T-helper 22 cell (primary cell): Measurements from ENCODE around the gene ZAP70.

Source experiments
- DNase-seq: peaks from one replicate; pipeline ENCODE4 v3.0.0-alpha.2; 2020; ENCODE audit warnings: low read depth

The ZAP70 gene

DNA sequence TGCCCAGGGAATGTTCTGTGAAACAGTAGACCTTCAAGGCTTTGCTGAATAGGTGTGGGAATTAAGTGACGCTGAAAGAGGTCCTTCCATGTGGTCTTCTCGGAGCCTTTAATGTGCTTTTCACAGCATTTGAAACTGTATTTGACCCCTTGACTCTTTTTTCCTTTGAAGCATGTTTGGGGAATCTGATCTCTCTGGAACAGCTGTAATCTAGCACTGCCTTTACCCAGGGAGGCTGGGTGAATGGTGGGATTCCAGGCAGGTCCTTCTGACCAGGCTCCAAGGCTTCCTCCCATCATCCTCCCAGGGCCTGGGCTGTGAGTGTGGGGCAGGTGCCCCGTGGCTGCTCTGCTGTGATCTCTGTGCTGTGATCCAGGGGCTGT lies 4.2 kb downstream of the ZAP70 start:
- DNase-seq = no peak

DNA sequence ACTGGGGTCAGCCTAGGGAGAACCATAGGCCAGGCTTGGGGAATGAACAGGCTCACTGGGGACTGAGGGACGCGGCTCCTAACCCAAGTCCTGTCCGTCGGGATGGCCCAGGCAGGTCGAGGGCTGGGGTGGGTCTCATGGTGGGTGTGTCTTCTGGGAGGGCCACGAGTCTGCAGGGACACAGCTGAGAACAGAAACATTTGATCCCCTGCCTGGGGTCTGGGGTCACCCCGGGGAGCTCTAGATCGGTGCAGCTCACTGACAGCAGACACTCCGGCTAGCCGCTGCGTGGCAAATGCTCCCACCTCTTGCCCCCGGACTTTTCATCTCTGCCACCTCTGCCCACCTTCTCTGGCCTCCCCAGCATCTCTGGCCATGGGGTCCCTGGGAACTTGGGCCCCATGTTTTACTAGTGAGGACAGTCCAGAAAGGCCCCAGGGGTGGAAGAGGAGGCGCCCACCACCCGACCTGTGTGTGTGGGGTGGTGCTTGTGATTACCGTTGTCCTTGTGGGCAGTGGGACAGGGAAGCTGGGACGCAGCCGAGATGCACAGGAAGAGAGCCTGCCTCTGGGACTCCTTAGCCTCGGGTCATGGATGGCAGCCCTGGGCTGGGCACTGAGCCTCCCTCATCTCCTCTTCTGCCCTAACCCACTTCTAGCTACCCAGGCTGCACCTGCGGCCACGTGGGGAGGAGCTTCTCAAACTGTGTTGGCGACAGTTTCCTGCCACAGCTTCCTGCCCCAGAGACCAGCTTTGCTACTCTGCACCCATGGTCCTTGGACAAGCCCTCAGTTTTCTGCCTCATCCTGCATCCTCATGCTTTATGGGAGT lies 4.9 kb downstream of the ZAP70 start:
- DNase-seq = peak; percentile 65

DNA sequence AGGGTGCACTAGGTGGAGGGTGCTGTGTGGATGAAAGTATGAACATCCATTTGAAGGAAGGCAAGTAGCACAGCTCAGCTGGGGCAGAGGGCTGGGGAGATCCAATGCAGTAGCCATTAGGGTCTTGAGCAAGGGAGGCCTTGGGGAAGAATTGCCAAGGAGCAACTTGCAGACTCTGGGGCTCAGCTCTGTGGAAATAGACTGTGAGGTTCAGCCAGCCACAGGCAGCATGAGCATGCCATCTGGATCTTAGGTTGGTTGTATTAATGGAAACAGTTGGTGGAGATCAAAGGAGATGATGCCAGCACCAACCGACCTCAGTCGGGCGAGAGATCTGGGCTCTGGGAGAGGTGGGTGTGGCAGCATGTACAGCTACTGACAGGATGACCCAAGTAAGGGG lies 5.6 kb downstream of the ZAP70 start:
- DNase-seq = no peak

DNA sequence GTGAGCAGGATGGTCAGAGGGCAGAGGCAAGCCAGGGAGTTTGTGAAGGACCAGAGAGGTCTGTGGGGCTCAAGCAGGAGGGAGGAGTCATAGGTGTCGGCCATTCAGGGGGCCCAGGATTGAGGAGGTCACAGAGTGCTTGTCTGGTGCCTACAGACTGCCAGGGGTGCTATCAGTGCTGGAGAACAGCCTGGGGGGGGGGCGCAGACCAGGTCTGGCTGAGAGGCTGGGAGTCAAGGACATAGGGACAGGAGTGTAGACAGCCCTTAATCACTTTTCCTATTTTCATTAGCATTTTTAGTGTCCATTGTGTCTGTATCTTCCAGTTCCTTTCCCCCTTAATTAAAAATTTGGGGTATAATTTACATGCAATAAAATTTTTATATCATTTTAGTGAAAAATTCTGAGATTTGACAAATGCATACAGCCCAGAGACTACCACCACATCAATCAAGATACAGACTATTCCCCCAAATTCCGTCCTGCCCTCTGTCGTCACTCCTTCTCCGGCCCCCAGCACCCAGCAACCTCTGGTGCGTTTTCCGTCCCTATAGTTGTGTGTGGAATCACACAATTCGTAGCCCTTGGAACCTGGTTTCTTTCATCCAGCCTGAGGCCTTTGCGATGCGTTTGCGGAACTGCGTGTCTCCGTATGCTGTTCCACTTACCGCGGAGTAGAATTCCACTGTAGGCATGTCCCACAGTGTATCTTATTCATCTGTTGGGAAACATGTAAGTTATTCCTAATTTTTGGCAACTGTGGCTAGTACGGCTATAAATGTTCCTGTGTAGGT lies 6.2 kb downstream of the ZAP70 start:
- DNase-seq = no peak

DNA sequence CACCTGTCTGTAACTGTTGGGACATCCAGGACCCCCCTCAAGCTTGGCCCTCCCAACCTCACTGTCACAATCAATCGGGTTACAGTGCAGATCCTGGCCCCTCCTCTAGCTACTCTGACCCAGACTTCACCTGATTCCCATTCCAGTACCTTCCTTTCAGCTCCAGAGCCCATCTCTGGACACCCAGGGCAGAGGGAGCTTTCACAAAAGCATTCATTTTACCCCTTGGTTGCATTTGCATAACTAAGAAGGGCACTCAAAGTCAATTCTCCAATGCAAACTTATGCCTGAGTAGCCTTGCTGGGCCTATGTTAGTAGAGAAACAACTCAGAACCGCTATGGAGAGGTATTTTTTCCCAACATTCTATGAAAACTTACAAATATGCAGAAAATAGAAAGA lies 7.4 kb downstream of the ZAP70 start:
- no peak for DNase-seq

DNA sequence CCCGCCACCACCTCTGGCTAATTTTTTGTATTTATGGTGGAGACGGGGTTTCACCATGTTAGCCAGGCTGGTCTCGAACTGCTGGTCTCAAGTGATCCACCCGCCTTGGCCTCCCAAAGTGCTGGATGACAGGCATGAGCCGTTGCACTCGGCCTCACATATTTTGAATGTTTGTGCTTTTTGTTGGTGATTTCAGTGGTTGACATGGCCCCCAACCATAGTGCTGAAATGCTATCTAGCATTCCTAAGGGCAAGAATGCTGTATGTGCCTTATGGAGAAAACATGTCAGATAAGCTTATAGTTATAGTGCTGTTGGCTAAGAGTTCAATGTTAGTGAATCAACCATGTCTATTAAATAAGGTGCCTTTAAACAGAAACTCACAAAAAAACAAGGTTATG lies 8.9 kb downstream of the ZAP70 start:
- DNase-seq = no peak

DNA sequence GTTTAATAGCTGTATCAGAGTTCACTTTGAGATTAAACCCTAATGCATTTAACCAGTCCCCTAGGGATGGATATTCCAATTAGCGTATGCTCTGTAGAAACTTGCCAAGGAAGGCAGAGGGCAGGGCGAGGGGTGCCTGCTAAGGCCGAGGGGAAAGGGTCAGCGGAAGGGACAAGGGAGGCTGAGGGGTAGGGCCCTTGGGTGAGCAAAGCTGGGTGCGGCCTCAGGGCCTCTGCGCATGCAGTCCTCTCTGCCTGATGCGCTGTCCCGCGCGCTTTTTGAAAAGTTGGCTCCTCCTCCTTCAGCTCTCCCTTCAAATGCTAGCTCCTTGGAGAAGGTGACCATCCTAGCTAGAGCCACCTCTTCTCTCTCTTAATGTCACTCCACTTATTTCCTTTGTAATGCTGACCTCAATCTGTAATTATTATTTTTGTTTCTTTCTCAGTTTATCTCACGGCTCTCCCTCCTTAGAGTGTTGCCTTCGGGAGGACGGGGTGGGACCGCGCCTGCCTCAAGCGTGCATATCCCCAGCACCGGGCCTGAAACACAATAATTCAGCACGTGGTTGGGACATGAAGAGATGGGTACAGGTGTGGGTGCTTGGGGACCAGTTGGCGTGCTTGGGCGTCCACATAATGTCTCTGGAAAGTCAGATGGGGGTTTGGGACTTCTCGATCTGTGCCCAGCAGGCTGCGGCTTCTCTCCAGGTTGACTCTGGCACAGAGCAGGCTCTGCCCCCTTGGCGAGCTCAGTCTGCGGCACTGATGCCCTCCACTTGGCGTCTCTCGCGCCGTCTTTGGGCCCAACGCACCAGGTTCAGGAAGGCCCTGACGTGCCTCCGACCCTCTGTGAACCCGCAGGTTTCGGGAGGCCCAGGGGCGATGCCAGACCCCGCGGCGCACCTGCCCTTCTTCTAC lies 10.0 kb downstream of the ZAP70 start:
- no peak for DNase-seq

DNA sequence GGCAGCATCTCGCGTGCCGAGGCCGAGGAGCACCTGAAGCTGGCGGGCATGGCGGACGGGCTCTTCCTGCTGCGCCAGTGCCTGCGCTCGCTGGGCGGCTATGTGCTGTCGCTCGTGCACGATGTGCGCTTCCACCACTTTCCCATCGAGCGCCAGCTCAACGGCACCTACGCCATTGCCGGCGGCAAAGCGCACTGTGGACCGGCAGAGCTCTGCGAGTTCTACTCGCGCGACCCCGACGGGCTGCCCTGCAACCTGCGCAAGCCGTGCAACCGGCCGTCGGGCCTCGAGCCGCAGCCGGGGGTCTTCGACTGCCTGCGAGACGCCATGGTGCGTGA lies 10.7 kb downstream of the ZAP70 start:
- no peak for DNase-seq

DNA sequence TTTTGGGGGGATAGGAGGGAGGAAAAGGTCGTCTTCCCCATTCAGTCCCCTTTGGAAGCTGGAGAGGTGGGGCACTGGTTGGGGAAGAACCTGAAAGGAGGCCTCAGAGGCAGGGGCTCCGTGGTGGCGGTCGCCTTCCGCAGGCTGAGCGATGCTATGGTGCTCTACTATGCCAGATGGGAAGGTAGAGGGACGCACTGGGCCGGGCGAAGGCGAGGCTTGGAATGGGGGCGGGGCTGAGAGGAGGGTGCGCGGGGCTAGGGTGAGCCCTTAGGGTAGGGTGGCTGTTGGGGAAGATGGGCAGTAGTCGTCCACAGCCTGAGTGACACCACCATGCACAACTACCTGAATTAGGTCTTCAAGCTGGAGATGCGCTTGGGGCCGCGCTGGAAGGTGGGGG lies 11.1 kb downstream of the ZAP70 start:
- no peak for DNase-seq

DNA sequence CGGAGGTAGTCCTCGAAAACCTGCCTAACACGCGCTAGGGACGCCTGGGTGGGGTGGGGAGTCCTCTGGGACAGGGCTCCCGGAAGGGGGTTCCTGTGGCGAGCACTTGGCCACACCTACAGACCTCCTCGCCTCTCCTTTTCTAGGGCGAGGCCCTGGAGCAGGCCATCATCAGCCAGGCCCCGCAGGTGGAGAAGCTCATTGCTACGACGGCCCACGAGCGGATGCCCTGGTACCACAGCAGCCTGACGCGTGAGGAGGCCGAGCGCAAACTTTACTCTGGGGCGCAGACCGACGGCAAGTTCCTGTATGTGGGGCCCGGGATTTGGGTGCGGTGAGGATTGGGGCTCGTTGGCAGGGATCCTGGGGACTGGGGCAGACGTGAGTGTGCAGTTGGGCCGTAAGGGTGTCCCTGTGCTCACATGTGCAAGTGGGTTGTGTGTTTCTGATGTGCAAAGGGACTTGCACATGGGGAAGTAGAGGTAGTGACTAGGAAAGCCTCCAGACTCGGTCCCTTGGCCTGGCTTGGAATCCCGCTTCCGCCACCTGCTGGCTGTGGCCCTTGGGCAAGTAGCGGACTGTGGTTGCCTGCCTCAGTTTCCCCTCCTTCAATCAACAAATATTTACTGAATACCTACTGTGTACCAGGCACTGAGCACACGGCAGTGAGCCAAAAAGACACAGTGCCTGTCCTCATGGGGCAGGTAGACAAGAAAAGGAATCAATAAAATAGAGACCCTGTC lies 11.7 kb downstream of the ZAP70 start:
- no peak for DNase-seq

DNA sequence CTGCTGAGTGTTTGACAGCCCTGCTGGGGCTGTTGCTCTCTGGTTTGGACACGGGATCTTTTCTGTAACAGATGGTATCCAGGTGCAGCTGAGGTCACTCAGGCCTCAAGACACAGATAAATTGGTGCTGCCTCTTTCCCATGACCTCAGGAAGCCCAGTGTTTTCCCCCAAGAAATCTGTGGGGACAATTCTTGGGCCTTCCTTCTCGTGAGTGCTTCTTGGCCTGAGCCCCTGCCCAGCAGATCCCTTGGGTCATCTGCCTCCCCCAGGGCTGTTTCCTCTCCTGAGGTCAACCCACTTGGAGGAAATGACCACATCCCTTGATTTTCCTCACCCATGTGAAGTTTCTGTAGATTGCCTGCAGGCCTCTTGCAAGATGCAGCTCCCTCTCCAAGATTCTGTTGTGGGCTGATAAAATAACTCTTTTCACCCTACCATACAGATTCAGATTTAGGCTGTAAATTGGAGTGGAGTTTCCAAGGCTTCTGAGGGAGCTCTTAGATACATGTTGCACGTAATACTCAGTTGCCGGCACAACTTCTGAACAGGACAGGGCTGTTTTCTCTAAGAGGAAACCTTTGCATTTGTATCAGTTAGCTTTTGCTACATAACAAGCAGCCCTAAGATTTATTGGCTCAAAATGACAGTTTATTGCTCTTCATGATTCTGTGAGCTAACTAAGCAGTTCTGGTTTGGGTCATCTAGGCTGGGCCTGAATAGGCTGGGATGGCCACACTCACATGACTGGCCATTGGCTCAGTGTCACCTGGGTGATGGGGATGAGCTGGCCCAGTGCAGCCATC lies 13.1 kb downstream of the ZAP70 start:
- no peak for DNase-seq

DNA sequence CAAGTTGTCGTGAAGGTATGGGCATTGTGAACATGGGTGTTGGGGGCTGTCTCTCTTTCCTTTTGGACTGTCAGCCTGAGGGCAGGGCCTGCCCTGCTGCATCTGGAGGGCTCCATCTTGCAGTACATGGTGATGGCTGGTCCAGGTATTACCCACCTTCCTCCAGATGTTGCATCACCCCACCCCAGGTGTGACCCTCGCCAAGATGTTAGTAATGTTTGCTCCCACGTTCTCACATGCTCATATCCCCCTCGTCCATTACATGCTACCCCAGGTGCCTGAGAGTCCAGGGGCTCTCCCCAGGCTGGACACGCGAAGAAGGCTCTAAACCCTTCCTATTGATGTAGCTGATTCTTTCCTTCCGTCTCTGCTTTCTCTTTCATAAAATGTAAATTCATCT lies 13.9 kb downstream of the ZAP70 start:
- DNase-seq = no peak

DNA sequence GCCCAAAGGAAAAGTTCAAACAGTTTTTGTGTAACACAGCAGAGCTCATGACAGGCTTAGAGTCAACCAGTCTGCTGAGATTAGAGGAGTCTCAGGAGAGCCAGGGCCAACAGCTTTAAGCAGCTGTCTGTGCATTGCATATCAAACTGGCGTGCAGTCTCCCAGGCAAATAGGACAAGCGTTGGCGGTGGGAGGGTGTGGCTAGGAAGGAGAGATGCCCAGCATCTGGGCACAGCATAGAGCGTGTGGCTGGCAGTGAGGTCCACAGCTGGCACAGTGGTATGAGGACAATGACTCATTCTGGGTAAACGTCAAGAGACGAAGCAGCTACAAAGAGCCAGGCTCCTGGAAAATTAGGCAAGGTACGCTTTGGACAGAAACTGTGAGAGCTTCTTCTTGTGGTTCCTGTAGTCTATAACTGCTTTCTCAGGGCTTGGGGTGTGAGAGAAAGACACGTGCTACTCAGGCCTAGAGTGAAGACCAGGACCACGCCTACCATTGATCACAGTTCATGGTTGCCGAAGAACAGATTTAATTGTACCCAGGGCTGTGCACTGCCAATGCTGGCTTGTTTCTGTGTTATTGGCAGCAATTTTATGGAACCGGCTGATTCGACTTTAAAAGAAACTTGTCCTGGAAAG lies 14.8 kb downstream of the ZAP70 start:
- DNase-seq = no peak

DNA sequence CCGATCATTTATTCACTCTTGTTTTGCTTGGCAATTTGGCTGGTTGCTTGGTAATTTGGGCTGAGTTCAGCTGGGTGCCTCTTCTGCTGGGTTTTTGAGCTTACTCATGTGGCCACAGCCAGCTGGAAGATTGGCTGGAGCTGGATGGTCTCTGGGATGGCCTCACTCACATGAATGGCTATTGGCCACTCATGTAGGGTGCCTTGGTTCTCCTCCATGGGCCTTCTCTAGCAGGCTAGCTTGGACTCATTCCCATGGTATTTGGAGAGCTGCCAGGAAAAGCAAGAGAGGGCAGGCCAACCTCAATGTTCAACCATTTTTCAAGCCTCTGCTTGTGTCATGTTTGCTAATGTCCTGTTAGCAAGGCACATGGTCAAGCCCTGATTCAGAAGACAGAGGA lies 16.9 kb downstream of the ZAP70 start:
- DNase-seq = no peak

DNA sequence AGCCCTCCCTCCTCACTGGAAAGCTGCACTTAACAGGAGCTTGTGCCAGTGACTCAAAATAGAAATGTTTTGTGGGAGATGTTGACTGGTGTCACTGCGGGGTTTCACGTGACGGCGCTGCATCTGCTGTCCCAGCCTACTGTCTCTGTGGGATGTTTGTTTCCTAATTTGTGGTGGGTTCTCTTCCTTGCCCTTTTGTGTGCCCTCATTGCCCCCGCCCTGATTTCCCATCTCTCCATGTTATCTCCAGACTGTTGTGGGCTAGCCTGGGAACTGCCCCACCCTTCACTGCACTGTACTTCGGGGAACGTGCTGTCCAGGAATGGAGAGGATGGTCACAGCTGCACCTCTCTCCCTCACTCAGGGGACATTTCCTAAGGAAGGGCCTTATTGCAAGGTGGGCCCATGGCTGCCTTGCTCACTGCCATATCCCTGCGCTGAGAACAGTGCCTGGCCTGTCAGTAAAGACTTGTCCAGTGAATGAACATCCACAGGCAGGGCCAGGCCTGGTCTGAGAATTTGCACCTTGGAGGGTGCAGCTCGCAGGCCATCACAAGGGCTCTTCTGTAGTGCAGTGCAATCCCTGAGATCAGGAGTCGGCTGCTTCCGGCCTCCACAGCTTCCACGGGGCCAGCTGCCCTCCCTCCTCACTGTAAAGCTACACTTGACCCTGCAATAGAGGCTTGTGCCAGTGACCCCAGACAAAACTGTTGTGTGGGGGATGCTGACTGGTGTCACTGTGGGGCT lies 18.1 kb downstream of the ZAP70 start:
- no peak for DNase-seq

DNA sequence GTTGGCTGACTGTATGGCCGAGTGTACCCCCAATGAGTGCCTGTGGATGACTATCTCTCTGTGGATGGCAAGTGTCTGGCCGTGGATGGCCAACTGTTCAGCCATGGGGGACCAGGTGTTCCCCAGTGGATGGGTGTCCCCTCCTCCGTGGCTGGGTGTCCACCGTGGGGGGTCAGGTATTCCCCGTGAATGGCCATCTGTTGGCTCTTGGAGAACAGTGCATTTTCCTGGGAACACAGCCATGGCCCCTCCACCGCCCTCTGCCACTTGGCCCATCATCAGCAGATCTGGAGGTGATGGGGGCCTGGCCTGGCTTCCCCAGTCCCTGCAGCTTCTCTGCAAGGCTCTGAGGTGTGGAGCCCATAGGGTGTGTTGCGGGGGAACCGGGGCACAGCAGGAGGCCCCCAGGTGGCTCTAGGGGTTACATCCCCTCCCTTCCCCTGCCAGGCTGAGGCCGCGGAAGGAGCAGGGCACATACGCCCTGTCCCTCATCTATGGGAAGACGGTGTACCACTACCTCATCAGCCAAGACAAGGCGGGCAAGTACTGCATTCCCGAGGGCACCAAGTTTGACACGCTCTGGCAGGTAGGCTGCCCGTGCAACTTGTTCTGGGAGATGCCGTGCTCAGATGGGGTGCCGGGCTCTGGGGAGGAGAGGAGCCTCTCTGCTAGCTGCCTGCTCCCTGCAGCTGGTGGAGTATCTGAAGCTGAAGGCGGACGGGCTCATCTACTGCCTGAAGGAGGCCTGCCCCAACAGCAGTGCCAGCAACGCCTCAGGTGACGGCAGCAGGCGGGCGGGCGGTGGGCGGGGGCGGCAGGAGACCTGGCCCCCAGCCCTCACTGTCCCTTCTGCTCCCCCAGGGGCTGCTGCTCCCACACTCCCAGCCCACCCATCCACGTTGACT lies 19.3 kb downstream of the ZAP70 start:
- no peak for DNase-seq

DNA sequence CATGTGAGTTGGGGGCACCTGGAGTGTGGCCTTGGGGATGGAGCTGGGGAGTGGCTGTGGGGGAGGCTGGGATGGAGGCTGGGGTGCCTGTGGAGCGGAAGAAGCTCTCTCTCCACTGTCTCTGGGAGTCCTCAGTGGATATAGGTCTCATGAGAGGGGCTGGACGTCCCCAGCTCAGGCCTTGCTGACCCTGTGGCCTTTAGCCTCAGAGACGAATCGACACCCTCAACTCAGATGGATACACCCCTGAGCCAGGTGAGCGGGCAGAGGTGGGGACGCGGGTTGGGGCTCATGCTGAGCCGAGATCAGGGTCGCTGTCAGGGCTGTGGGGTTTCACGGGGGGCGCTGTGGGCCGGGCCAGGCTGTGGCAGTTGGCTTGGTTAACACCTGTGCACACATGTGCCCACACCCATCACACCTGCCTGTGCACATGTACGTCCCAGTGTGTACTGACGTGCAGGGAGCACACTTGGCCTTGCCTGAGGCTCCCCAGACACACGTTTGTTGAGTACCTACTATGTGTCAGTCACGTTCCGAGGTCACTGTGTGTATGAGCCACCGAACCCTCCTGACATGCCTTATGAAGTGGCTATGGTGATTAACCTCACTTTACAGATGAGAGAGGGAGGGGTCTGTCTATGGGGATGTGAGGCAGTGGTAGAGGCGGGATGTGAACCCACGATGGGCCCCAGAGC lies 20.1 kb downstream of the ZAP70 start:
- DNase-seq = no peak
